Activated effector memory CD4-positive, alpha-beta T cell treated with anti-CD3 and anti-CD28 coated beads, Interleukin-2, amount 50 U/mL, for 16 hours (primary cell): ENCODE measurements around the gene TMEM202.
"Not testable (repeated sequence)": the region's sequence is repeated elsewhere in the genome, so short reads cannot be mapped to it uniquely, and the experiment has no call there.

Experiments
- DNase-seq: peaks from one replicate; pipeline ENCODE4 v3.0.0-alpha.2; 2020

Gene TMEM202

GRCh38 chr15:72404356-72404755, 6.3 kb downstream of the TMEM202 start:
- no peak for DNase-seq

- no peak for DNase-seq
Observed at GRCh38 chr15:72404841-72405240, 6.7 kb downstream of the TMEM202 start.

- DNase-seq: no peak
Observed at GRCh38 chr15:72406936-72407335, 8.8 kb downstream of the TMEM202 start.

GRCh38 chr15:72411111-72411510, 13.0 kb downstream of the TMEM202 start:
- DNase-seq: no peak

GRCh38 chr15:72411544-72411943, 13.4 kb downstream of the TMEM202 start:
- DNase-seq: no peak

- DNase-seq: not testable (repeated sequence)
Observed at GRCh38 chr15:72413337-72413736, 15.2 kb downstream of the TMEM202 start.

- no peak for DNase-seq
Observed at GRCh38 chr15:72415304-72415703, 17.2 kb downstream of the TMEM202 start.

GRCh38 chr15:72419768-72420167, 21.7 kb downstream of the TMEM202 start:
- DNase-seq: not testable (repeated sequence)

GRCh38 chr15:72420576-72420975, 22.5 kb downstream of the TMEM202 start:
- DNase-seq: no peak

GRCh38 chr15:72421484-72421883, 23.4 kb downstream of the TMEM202 start:
- DNase-seq: no peak

- no peak for DNase-seq
Observed at GRCh38 chr15:72423256-72423655, 25.2 kb downstream of the TMEM202 start.

GRCh38 chr15:72426753-72427152, 28.6 kb downstream of the TMEM202 start:
- DNase-seq: no peak

GRCh38 chr15:72437650-72438316, 39.7 kb downstream of the TMEM202 start:
- no peak for DNase-seq

- DNase-seq: not testable (repeated sequence)
Observed at GRCh38 chr15:72442848-72443247, 44.7 kb downstream of the TMEM202 start.

GRCh38 chr15:72445426-72445825, 47.3 kb downstream of the TMEM202 start:
- DNase-seq: no peak

- DNase-seq: no peak
Observed at GRCh38 chr15:72450805-72451204, 52.7 kb downstream of the TMEM202 start.

GRCh38 chr15:72451224-72451623, 53.1 kb downstream of the TMEM202 start:
- no peak for DNase-seq

- no peak for DNase-seq
Observed at GRCh38 chr15:72456684-72457083, 58.6 kb downstream of the TMEM202 start.
